ENCODE measurements around the gene BMPR2. TPM values are rescaled to one million over a fixed set of nuclear protein-coding genes. Genes with fewer than 3 reads are reported as not detected.

BMPR2 gene
- polyA plus RNA-seq, 1 donor (not counting 4 experiments of a cell fraction or from before 2014, with no cell fraction given) = 31.9 TPM

DNA sequence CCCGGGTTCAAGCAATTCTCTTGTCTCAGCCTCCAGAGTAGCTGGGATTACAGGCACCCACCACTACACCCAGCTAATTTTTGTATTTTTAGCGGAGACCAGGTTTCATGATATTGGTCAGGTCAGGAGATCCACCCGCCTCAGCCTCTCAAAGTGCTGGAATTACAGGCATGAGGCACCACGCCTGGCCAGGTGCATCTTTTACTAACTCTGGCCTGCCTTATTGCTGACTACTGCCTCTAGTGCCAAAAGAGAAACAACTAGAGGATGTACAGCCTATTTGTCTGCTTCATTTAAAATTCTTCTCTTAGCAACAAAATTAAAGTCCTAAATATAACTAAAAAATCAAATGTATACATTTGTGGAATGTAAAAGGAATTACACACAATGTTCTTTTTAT is 115.4 kb downstream of the BMPR2 start:
- DNase-seq (ENCODE audit: low read depth, low spot score) = no peak

DNA sequence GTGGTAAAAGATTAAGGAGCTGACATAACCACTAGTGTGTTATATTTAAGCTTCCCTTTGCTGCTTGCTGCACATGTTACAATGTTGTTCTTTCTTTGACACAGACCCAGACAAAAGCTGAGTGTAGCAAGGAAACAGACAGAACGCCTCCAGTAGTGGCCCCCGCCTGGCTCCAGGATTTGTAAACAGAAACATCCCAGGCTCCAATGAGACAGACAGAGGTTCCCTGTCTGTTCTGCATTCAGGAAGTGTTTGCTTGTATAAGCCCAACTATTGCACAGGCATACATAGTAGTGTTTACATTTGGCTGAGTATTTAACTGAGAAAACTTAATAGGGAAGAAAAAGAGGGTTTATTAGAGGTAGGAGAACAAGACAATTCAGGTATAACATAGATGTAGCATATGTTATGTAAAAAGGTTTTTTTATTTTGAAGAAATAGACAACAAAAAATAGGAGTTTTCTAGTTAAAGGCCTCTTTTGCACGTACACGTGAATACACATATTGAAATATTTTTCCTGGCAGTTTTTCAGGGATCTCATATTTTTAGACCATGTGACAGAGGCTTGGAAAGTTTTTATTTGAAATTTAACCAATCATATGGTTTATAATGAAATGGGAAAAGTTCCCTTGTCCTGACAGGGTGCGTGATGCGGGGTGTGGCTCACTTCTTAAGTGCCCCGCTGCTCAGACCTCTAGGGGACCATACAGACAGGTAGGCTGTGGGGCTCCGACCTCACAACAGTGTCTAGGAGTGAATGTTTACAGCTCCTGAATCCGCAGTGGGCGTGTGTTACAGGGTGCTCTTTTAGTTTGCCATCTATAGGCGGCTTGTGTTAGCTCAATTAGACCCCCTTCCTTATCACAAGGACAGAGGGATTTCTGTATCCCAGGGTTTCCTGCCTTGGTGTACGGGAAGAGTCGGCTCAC is 118.4 kb downstream of the BMPR2 start:
- no peak overlapping the region for H3K27ac ChIP-seq (ENCODE audit: control insufficient read depth, insufficient read depth, low read length)
- H3K79me2 ChIP-seq (ENCODE audit: control insufficient read depth, insufficient read depth, low read length) = no peaks in the 10 kb centered on the region

More for the DNA sequence above, 115.4 kb downstream of the BMPR2 start:
- H3K79me2 ChIP-seq (ENCODE audit: control insufficient read depth, insufficient read depth, low read length) = no peaks in the 10 kb centered on the region
- no peak for TF ChIP-seq EZH2 (IDR thresholded peaks at IDR 0.05; ENCODE audit: low read length)
- TF ChIP-seq, protein P1, sequence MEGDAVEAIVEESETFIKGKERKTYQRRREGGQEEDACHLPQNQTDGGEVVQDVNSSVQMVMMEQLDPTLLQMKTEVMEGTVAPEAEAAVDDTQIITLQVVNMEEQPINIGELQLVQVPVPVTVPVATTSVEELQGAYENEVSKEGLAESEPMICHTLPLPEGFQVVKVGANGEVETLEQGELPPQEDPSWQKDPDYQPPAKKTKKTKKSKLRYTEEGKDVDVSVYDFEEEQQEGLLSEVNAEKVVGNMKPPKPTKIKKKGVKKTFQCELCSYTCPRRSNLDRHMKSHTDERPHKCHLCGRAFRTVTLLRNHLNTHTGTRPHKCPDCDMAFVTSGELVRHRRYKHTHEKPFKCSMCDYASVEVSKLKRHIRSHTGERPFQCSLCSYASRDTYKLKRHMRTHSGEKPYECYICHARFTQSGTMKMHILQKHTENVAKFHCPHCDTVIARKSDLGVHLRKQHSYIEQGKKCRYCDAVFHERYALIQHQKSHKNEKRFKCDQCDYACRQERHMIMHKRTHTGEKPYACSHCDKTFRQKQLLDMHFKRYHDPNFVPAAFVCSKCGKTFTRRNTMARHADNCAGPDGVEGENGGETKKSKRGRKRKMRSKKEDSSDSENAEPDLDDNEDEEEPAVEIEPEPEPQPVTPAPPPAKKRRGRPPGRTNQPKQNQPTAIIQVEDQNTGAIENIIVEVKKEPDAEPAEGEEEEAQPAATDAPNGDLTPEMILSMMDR (optimal IDR thresholded peaks at IDR 0.05 in 1 of 3, IDR thresholded peaks at IDR 0.05 in 1 of 3, conservative IDR thresholded peaks at IDR 0.05 in 1 of 3; ENCODE audit: extremely low read depth in 1 of 3, insufficient read depth in 2 of 3, low read length in 3 of 3) = peak in 1 of 3 experiments; percentile 7
- no peaks in the 10 kb centered on the region for H3K9me3 ChIP-seq (ENCODE audit: control insufficient read depth, low read depth, low read length)
- H3K27ac ChIP-seq (ENCODE audit: control insufficient read depth, insufficient read depth, low read length) = no peak overlapping the region
- no peaks in the 10 kb centered on the region for H4K20me1 ChIP-seq (ENCODE audit: control insufficient read depth, extremely low read depth, insufficient read depth, low read length)
- H3K4me1 ChIP-seq (ENCODE audit: control insufficient read depth, extremely low read depth, insufficient read depth, low read length) = no peaks in the 10 kb centered on the region
- no peaks in the 10 kb centered on the region for H3K27me3 ChIP-seq (ENCODE audit: control insufficient read depth, extremely low read depth, insufficient read depth, low read length)
- dilution Hi-C loops (cut with MboI; ENCODE audit: extremely low pct_ligation_motif_present, low sequenced_read_pairs) = no loop called here
- no peak overlapping the region for H3K4me3 ChIP-seq (ENCODE audit: control insufficient read depth in 2 of 3, extremely low read depth in 1 of 3, insufficient read depth in 2 of 3, low read depth in 1 of 3, low read length in 3 of 3)
- FAIRE-seq = no peak
- no peak overlapping the region for H3K9ac ChIP-seq (ENCODE audit: control insufficient read depth, extremely low read depth, insufficient read depth, low read length)
- H3K9me1 ChIP-seq (ENCODE audit: control insufficient read depth, extremely low read depth, insufficient read depth, low read length) = no peaks in the 10 kb centered on the region
- no peak overlapping the region for H3K4me2 ChIP-seq (ENCODE audit: control insufficient read depth, extremely low read depth, insufficient read depth, low read depth, low read length)
- H2AFZ ChIP-seq (ENCODE audit: control insufficient read depth, low read length) = no peak overlapping the region
- H3K36me3 ChIP-seq (ENCODE audit: control insufficient read depth in 2 of 2, extremely low read depth in 1 of 2, insufficient read depth in 2 of 2, low read length in 2 of 2) = peaks cover 0 to 4% of the 10 kb centered on the region in 2 experiments

More for the DNA sequence above, 118.4 kb downstream of the BMPR2 start:
- Histone ChIP-seq H3K9me1 (ENCODE audit: control insufficient read depth, extremely low read depth, insufficient read depth, low read length) (no peaks in the 10 kb centered on the region), H3K4me3 (ENCODE audit: control insufficient read depth in 2 of 3, extremely low read depth in 1 of 3, insufficient read depth in 2 of 3, low read depth in 1 of 3, low read length in 3 of 3) (no peak overlapping the region), H2AFZ (ENCODE audit: control insufficient read depth, low read length) (no peak overlapping the region), H3K4me2 (ENCODE audit: control insufficient read depth, extremely low read depth, insufficient read depth, low read depth, low read length) (no peak overlapping the region), H3K36me3 (ENCODE audit: control insufficient read depth in 2 of 2, extremely low read depth in 1 of 2, insufficient read depth in 2 of 2, low read length in 2 of 2) (peaks cover 0 to 4% of the 10 kb centered on the region in 2 experiments), H3K4me1 (ENCODE audit: control insufficient read depth, extremely low read depth, insufficient read depth, low read length) (no peaks in the 10 kb centered on the region), H4K20me1 (ENCODE audit: control insufficient read depth, extremely low read depth, insufficient read depth, low read length) (no peaks in the 10 kb centered on the region), H3K9me3 (ENCODE audit: control insufficient read depth, low read depth, low read length) (no peaks in the 10 kb centered on the region), H3K9ac (ENCODE audit: control insufficient read depth, extremely low read depth, insufficient read depth, low read length) (no peak overlapping the region), H3K27me3 (ENCODE audit: control insufficient read depth, extremely low read depth, insufficient read depth, low read length) (no peaks in the 10 kb centered on the region)
- no peak for TF ChIP-seq EZH2 (IDR thresholded peaks at IDR 0.05; ENCODE audit: low read length)
- TF ChIP-seq, protein P1 (optimal IDR thresholded peaks at IDR 0.05 in 1 of 3, IDR thresholded peaks at IDR 0.05 in 1 of 3, conservative IDR thresholded peaks at IDR 0.05 in 1 of 3; ENCODE audit: extremely low read depth in 1 of 3, insufficient read depth in 2 of 3, low read length in 3 of 3) = no peak
- DNase-seq (ENCODE audit: low read depth, low spot score) (no peak), FAIRE-seq (no peak)
- dilution Hi-C loops (cut with MboI; ENCODE audit: extremely low pct_ligation_motif_present, low sequenced_read_pairs) = no loop called here

All from keratinocyte (primary cell).